ENCODE measurements around the gene CLCNKB. TPM values are rescaled to one million over a fixed set of nuclear protein-coding genes. Genes with fewer than 3 reads are reported as not detected.
A peak's percentile ranks its signal among the peaks of the same experiment; 100 is the strongest.

Gene CLCNKB
- total and polyA plus RNA-seq, 2 of the 13 experiments (the other 11 are each of a cell fraction or from before 2014, with no cell fraction given) = 0.04 TPM; not detected in 1

- TF ChIP-seq ARID5B (CRISPR knock-in tag; IDR thresholded peaks at IDR 0.05) = peak; percentile 37; the same call in 1 of the 2 replicates
- no peak for TF ChIP-seq NFE2L2 (IDR thresholded peaks at IDR 0.05; ENCODE audit: low read length)
- peak; percentile 73 for TF ChIP-seq FOXO1 (CRISPR knock-in tag; IDR thresholded peaks at IDR 0.05)
- TF ChIP-seq SMYD3 (CRISPR knock-in tag; IDR thresholded peaks at IDR 0.05) = no peak
- no peak for TF ChIP-seq DMTF1 (CRISPR knock-in tag; IDR thresholded peaks at IDR 0.05)
- TF ChIP-seq ZNF839 (CRISPR knock-in tag; IDR thresholded peaks at IDR 0.05; ENCODE audit: borderline replicate concordance) = no peak
- TF ChIP-seq RFX1 (IDR thresholded peaks at IDR 0.05) = no peak
- TF ChIP-seq ZNF570 (CRISPR knock-in tag; IDR thresholded peaks at IDR 0.05; ENCODE audit: borderline replicate concordance) = no peak
- no peak for TF ChIP-seq ZFP36 (IDR thresholded peaks at IDR 0.05; ENCODE audit: borderline replicate concordance, low read depth, low read length, partially characterized antibody)
- no peak for TF ChIP-seq ZNF503 (CRISPR knock-in tag; IDR thresholded peaks at IDR 0.05)
- no peak for TF ChIP-seq RARG (CRISPR knock-in tag; IDR thresholded peaks at IDR 0.05; ENCODE audit: low read depth)
- 0 out of 2 replicates have a peak, but pooled peaks have one; percentile 24 for TF ChIP-seq BCL3 (CRISPR knock-in tag; IDR thresholded peaks at IDR 0.05)
- TF ChIP-seq TP53 (CRISPR knock-in tag; conservative IDR thresholded peaks at IDR 0.05) = no peak
- no peak for TF ChIP-seq USF2 (IDR thresholded peaks at IDR 0.05; ENCODE audit: low read depth, low read length)
- TF ChIP-seq USF2 (CRISPR knock-in tag; IDR thresholded peaks at IDR 0.05; ENCODE audit: borderline replicate concordance) = no peak
Observed at GRCh38 chr1:15994590-15995351, 48.8 kb upstream of the CLCNKB start (continued).

Data from HepG2 (cell line).